GM18520 (cell line): ENCODE results near the gene KLHL26.

Experiments
- ATAC-seq: cut with Tn5 transposase; IDR thresholded peaks from one replicate; pipeline ENCODE4 v1.9.1; 2021; ENCODE audit not compliant: unreplicated experiment

KLHL26 gene

DNA sequence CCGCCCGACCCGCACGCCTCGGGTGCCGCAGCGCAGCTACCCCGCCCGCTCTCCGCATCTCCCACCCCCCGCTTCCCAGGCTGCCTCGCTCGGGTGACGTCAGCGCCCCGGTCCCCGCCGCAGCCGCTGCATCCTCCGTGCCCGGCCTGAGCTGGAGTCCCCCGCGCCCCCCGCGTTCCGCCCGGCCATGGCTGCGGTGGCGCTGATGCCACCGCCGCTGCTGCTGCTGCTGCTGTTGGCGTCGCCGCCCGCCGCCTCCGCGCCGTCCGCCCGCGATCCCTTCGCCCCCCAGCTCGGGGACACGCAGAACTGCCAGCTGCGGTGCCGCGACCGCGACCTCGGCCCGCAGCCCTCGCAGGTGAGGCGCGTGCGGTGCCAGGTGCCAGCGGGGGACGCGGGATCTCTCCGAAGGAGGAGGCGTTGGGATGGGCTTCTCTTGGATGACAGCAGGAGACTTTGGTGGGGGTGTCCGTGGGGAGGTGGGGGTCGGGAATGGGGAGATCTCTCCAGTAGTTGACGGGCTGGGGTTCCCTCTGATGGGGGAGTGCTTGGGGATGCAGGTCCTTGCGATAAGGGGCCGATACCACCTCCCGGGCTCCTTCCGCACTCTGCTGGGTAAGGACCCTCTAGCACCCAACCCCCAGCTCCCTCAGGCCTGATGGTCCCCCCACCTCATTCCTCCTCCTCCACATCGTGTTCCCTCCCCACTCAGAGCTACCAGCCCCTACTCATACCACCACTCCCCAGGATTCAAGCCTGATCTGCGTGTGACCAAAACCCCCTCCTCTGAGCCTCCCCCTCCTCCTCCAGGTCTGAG, 23.8 kb upstream of the KLHL26 start, which contains the start of gene TMEM59L:
Gene TMEM59L (plus strand): TSS at position 99 of the 817 bp plus-strand sequence. CDS start 89 bp downstream, at position 188.
- ATAC-seq: no peak

DNA sequence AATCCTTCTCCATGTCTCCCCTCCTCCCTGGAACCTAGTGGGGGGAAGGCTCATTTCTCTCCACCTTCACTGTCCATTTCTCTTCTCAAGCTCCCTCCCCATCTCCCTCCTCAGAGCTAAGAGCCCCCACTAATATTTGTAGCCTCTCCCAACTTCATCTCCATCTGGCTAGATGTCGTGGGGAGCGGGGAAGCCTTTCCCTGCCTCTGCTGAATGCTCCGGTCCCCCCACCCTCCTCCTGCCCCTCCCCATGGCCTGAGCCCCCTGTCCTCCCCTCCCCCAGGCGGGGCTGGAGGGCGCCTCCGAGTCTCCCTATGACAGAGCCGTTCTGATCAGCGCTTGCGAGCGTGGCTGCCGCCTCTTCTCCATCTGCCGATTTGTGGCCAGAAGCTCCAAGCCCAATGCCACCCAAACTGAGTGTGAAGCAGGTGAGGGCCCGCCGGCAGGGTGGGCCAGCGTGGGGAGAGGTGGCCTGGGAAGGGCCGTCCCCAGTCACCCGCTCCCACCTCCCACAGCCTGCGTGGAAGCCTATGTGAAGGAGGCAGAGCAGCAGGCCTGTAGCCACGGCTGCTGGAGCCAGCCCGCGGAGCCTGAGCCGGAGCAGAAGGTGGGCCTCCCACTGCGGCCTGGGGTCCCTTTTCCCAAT, 23.1 kb upstream of the KLHL26 start:
- ATAC-seq: no peak

DNA sequence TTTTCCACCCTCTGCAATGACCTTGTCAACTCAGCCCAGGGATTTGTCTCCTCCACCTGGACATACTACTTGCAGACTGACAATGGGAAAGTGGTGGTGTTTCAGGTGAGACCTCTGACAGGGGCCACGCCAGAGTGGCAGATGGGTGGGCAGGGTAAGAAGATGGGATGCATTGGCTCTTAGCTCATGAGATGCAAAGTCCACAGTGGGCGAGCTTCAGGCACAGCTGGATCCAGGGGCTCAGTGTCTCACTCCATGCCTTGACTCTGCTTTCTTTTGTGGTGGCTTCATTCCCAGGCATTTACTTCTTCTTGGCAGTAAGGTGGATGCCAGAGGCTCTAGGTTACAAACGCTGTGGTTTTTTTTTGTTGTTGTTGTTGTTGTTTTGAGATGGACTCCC, 20.8 kb upstream of the KLHL26 start:
- no peak for ATAC-seq

DNA sequence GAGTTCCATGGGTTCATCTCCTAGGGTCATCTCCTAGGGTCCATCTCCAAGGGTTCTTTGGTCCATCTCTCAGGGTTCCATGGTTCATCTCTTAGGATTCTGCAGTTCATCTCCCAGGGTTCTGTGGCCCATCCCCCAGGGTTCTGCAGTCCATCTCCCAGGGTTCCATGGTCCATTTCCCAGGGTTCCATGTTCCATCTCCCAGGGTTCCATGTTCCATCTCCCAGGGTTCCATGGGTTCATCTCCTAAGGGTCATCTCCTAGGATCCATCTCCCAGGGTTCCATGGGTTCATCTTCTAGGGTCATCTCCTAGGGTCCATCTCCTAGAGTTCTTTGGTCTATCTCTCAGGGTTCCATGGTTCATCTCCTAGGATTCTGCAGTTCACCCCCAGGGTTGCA, 19.3 kb upstream of the KLHL26 start:
- no peak for ATAC-seq

DNA sequence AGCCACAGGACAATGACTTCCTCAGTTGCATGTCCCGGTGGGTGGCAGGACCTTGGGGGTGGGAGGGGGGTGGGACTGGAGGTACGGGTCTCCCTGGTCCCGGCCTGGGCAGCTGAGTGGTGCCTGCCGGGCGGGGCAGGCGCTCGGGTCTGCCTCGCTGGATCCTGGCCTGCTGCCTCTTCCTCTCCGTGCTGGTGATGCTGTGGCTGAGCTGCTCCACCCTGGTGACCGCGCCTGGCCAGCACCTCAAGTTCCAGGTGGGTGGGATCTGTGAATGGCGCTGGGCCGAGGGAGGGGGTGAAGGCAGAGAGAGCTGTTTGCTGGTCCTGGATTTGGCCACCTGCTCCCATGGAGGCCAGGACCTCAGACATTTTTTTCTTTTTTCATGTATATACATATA, 18.6 kb upstream of the KLHL26 start:
- ATAC-seq: no peak

DNA sequence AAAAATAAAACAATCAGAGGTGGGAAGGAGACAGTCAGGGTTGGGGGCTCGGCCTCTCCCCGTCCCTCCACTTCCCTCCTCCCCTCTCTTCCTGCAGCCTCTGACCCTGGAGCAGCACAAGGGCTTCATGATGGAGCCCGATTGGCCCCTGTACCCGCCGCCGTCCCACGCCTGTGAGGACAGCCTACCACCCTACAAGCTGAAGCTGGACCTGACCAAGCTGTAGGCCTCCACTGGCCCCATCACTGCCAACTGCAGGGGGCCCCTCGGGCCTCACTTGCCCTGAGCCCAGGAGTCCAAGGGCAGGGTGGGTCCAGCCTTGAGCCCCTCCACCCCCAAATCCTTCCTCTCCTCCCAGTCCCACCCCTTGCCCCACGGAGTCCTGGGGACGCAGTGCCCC, 16.5 kb upstream of the KLHL26 start:
- ATAC-seq: no peak

DNA sequence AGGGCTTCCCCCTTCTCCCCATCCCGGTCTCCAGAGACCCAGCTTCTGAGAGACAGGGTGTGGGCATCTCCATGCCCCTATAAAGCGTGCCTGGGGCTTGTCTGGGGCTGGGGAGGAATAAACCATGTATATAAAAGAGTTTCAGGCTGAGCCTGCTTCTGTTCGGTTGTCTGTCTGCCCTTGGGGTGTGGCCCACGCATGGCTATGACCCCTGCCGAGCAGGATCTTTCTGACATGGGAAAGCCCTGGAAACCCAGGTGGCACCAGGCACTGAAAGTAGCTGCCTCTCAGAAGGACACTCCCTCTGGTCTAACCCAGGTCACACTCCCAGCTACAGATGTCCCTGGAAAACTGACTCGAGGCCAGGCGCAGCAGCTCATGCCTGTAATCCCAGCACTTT, 15.9 kb upstream of the KLHL26 start:
- no peak for ATAC-seq

DNA sequence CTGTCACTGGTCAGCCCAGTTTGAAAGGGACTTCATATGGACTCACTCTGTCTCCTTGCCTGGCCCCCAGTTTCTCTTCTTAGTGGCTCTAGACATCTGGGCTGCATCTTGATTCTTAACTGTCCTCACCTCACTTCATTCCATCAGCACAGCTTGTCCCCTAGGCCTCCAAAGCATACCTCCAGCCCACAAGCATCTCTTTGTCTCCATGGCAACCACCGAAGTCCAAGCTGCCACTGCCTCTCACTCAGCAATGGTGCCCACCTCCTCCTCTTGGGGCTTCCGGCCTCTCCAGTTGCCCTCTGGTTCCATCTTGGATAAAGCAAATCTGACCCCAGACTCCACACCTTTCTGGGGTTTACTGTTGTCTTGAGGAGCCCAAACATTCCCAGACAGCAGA, 9.9 kb upstream of the KLHL26 start:
- ATAC-seq: no peak

DNA sequence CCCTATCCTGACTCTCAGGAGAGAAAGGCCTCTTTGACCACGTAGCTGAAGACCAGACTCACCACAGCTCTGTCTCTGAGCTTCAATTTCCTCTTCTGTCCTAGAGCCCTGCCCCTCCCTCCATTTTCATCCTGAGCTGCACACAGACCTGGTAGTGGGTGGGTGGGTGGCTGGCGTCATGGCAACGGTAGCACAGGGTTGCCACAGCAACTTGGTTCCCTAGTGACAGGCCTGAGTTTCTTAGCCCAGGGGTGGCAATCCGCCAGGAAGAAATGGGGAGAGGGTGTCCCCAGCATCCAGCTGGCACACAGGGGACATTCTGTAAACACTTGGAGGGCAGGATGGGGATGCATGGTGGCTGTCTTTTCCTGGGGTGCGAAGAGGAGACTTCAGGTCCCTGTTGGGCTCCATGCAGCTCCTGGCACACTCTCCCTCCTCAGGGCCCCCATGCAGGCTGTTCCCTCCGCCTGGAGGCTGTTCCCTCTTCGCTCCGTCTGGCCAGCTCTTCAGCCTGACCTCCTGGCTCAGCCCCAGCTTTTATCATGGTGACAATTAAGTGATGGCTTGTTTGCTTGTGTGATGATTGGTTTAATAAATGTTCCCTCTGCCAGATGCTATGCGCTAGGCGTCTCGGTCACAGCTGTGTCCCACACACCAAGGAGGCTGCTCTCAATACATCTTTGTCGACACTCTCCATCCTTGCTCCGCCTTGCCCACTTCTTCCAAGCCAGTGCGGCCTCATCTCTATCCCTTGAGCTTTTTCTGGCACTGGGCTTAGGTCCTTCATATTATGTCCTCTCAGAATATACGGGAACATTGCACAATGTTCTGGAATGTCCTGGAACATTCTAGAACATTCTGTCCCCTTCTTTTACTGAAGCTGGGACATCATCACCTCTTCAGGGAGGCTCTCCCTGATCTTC, 7.4 kb upstream of the KLHL26 start:
- ATAC-seq: no peak

DNA sequence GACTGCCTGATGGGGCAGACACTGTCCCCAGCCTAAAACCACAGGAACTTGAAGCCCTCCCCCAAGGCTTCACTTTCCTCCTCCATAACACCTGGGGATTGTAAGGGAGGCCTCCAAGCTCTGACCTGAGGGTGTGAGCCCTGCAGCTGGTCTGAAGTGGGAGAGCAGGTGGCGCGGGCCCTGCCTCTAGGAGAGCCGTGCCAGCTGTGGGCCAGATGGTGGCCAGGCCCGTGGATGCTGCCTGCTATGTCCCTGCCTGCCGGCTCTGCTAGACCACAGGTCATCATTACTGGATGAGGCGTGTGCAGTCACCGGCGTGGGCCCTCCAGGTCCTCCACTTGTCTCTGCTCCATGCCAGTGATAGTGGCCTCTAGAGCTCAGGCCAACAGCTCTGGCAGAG, 3.5 kb upstream of the KLHL26 start:
- no peak for ATAC-seq

DNA sequence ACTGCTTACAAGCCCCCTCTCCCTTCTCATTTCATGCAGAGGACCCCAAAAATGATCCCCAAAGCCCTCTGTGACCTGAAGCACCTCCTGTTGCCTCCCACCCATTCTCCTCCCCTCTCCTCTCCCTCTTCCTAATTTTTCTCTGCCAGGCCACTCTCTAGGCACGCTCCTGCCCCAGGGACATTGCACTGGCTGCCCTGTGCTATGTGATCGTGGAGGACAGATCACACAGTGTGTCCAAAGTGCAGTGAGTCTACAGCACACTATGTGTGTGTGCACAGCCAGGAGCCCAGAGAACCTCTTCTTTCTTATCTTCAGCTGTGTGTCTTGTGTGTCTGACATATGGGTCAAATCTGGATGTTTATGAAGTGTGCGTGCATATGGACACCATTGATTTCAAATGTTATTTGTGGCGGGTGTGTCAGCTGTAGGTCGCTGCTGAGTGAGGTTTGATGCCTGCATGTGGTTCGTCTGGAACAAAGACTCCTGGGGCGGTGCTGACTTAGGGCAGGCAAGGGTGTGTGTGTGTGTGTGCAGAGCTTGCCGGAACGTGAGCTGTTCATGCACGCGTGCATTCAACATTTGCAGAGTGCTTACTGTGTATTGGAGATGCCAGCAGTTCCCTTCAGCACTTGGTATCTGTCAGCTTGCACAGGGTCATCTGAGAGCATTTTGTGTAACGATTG, 2.1 kb upstream of the KLHL26 start:
- ATAC-seq: no peak

DNA sequence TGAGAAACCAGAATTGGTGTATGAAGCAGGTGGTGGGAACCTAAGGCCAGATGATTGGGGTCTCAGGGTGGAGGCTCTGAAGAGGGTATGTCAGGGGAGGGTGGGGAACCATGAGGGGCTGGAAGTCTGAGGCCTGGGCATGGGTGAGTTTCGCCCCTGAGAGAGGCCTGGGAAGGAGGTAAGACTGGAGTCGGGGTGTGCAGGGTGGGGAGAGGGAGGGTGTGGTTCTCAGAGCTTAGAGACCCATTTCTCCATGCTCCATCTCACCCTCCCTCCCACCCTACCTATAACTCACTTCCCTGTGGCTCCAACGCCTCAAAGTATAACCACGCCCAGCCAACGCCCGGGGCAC, 1.0 kb upstream of the KLHL26 start:
- ATAC-seq: no peak

DNA sequence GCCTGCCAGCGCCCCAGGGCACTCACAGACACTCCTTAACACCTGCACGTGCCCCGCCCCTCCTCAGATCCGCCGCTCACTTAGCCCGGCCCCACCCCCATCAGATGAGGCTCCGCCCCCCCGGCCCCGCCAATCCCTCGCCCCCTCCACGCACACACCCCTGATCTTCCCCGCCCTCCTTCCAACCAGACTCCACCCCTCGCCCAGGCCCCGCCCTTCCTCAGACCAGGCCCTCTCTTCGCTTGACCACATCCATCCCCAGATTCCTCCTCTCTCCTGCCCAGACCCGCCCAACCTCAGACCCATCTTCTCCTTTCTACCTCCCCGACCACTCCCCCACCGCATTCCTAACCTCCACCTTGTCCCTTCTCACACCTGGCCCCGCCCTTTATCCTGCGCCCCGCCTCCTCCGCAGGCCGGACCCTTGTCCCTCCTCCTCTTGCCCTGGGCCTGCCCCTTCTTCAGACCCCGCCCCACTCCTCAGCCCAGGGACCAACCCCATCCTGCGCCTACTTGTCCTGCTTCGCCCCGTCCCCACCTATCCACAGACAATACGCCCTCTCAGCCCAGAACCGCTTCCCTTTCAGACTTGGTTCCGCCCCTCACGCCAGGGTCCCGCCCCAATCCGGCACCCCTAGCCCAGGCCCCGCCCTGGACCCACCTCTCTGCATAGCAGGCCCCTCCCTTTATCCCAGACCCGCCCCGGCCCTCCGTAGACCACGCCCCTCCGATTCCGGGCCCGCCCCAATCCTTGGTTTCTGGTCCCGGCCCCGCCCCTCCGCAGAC, 452 bp upstream of the KLHL26 start:
- peak; percentile 64 for ATAC-seq

DNA sequence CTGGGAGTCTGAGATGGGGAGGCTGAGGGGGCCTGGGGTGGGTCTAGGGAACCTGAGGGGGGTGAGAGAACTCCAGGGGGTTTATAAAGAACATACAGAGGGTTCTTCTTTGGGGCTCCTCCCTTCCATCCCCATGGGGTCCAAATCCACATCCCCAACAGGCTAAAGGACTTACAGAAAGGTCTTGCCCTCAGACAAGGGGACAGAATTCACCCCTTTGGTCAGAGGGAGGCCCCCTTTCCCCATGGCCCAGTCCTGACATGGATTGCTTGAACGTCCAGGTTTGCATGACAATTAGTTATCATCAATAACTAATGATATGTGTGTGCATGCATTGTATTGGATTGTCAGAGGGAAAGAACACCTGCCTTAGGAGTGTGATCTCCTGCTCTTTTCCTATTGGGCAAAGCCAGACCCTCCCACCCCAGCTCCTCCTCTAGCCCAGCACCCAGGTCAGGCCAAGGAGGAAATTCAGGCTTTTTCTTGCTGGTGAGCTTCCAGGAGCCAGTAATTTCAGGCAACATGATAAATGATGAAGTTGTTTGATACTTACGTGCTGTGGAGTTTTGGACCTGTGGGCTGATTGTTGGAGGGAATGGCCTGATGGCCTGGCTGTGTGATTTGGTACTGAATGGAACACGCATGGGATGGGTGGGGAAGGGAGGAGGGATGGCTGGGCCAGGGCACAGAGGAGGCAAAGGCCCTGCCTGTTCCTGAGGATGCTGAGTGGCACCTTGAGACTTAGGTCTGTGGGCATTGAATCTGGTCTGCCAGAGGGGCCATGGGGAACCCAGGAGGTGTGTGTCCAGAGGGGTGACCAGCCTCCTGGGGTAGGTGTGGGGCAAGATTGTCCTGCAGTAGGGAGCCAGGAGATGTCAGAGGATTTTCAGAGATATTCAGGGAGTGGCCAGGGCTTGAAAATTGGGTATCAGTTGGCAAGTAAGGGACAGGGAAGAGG, 1.1 kb downstream of the KLHL26 start:
- ATAC-seq: no peak

DNA sequence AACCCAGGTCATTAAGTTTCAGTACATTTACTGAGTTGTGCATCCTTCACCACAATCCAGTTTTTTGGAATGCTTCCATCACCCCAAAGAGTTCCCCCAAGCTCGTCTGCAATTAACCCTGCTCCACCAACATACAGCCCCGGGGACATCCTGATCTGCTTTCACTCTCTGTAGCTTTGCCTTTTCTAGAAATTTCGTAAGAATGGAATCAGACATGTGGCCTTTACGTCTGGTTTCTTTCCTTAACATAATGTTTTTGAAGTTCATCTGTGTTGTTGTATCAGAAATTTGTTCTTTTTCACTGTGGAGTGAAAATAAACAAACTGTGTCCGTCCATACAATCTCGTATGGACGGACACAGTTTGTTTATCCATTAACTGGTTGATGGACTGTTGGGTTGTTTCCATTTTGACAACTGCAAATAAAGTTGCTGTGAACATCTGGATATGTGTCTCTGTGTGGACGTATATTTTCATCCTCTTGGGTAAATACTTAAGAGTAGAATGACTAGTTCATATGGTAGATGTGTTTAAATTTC, 2.9 kb downstream of the KLHL26 start:
- no peak for ATAC-seq

DNA sequence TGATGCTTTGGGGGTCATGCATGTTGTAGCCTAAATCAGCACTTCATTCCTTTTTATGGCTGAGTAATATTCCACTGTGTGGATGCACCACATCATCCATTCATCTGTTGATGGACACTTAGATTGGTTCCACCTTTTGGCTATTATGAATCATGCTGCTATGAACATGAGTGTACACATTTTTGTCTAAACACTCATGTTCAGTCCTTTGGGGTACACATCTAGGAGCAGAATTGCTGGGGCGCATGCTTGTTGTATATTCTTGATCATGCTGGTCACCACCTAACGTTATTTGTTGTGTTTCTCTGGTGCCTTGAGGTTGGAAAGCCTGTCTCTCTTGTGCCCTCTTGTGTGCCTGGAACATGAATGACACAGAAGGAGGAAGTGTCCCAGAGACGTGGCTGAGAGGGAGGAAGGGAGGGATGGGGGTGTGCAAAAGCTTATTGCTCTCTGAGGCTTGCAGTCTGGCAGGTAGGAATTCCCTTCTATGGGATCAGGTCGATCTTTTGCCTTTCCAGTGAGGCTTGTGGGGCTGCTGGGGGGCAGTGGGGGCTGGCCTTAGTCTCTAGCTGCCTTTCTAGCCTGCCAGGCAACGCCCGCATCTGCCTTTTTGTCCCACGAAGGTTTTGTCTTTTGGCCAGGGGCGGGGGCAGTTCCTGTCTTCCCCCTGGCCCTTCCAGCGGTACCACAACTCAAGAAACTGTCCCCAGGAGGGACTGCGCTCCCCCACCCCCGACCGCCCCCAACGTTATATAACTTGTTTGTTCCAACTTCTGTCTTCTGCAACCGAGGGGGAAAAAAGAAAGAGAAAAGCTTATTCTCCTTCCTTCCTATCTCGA, 7.6 kb downstream of the KLHL26 start:
- ATAC-seq: no peak

DNA sequence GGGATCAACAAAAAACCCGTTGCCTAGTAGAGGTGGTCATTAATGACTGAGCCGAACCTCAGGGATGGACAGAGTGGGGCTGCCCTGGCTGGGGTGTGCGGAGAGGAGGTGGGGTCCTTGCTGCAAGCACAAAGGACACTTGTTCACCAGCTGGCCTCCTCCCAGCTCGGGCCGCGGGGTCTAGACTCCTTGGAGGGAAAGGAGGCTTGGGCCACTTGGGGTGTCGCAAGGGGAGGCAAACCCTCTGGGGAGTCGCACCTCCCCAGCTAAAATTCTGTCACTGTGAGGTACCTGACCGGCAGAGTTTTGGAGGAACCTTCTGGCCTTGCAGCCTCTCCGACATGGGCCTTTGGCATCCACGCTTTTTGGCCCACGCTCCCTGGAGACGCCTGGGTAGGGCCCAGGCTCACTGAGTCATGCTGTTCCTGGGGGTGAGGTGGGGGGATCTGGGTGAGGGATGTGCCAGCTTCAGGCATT, 8.2 kb downstream of the KLHL26 start:
- ATAC-seq: no peak
